Measurements from ENCODE around the gene JPT2.

Gene JPT2

DNA sequence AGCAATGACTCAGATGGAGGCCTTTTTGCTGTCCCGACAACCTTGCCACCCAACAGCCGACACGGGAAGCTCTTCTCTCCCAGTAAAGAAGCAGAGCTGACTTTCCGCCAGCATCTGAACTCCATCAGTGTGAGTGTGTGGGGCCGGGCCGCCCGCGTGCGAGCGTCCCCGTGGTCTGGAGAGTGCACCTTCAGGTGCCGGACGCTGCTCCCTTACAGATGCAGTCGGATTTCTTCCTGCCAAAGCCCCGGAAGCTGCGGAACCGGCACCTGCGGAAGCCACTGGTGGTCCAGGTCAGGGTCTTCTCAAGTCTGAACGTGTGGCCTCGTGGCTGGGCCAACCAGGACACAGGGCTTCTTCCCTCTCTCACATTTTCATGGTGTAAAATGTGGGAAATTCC is 15.5 kb upstream of the JPT2 start:
- H3K36me3 ChIP-seq (ENCODE audit: low read length): no peaks in the 10 kb centered on the region

DNA sequence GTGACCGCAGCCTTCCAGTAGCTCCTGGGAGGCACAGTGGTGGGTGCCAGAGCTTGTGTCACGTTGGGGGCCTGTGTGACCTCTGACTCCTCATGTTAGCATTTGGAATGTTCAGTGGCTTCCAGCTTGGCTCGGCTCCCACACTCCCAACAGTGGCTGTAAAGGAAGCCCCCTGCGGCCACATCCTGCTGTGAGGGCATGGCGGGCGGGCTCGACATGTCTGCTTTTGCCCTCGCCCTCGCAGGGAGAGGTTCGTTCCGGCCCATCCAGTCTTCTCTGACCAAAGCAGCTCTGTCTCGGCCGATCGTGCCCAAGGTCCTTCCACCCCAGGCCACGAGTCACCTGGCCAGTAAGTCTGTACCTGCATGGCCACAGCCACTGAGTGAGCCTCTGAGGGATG is 12.2 kb upstream of the JPT2 start:
- H3K4me3 ChIP-seq (ENCODE audit: insufficient read depth, low read length, poor library complexity, severe bottlenecking): no peak overlapping the region
- no peaks in the 10 kb centered on the region for H3K27me3 ChIP-seq (ENCODE audit: low read length)
- no peaks in the 10 kb centered on the region for H3F3A ChIP-seq (ENCODE audit: insufficient read depth)
- H3K9me2 ChIP-seq (replicated peaks; ENCODE audit: insufficient read depth, low read length): no peaks in the 10 kb centered on the region
- H3K27ac ChIP-seq (ENCODE audit: low read depth, low read length): no peak overlapping the region
- no peak overlapping the region for H3K4me2 ChIP-seq (ENCODE audit: low read depth, low read length, poor library complexity, severe bottlenecking)
- H3K79me2 ChIP-seq (ENCODE audit: insufficient read depth, low read length): no peaks in the 10 kb centered on the region
- no peaks in the 10 kb centered on the region for H3K9me3 ChIP-seq (ENCODE audit: insufficient read depth, low read length)
- TF ChIP-seq, protein P1, sequence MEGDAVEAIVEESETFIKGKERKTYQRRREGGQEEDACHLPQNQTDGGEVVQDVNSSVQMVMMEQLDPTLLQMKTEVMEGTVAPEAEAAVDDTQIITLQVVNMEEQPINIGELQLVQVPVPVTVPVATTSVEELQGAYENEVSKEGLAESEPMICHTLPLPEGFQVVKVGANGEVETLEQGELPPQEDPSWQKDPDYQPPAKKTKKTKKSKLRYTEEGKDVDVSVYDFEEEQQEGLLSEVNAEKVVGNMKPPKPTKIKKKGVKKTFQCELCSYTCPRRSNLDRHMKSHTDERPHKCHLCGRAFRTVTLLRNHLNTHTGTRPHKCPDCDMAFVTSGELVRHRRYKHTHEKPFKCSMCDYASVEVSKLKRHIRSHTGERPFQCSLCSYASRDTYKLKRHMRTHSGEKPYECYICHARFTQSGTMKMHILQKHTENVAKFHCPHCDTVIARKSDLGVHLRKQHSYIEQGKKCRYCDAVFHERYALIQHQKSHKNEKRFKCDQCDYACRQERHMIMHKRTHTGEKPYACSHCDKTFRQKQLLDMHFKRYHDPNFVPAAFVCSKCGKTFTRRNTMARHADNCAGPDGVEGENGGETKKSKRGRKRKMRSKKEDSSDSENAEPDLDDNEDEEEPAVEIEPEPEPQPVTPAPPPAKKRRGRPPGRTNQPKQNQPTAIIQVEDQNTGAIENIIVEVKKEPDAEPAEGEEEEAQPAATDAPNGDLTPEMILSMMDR (IDR thresholded peaks at IDR 0.05; ENCODE audit: insufficient read depth, low read length, poor library complexity, severe bottlenecking): no peak
- TF ChIP-seq EZH2phosphoT487 (conservative IDR thresholded peaks at IDR 0.05; ENCODE audit: low read length): no peak
- no peak overlapping the region for H3K9ac ChIP-seq (ENCODE audit: low read length)
- H4K20me1 ChIP-seq (ENCODE audit: low read depth, low read length): no peaks in the 10 kb centered on the region
- H3K36me3 ChIP-seq (ENCODE audit: low read length): no peaks in the 10 kb centered on the region
- H2AFZ ChIP-seq (ENCODE audit: low read depth, low read length, severe bottlenecking): no peak overlapping the region

More for the DNA sequence above, 15.5 kb upstream of the JPT2 start:
- H3K27ac ChIP-seq (ENCODE audit: low read depth, low read length): no peak overlapping the region
- H3K4me3 ChIP-seq (ENCODE audit: insufficient read depth, low read length, poor library complexity, severe bottlenecking): no peak overlapping the region
- no peak overlapping the region for H2AFZ ChIP-seq (ENCODE audit: low read depth, low read length, severe bottlenecking)
- no peak for TF ChIP-seq EZH2phosphoT487 (conservative IDR thresholded peaks at IDR 0.05; ENCODE audit: low read length)
- TF ChIP-seq, protein P1 (IDR thresholded peaks at IDR 0.05; ENCODE audit: insufficient read depth, low read length, poor library complexity, severe bottlenecking): no peak
- H3K9ac ChIP-seq (ENCODE audit: low read length): no peak overlapping the region
- H4K20me1 ChIP-seq (ENCODE audit: low read depth, low read length): no peaks in the 10 kb centered on the region
- H3K9me2 ChIP-seq (replicated peaks; ENCODE audit: insufficient read depth, low read length): no peaks in the 10 kb centered on the region
- no peaks in the 10 kb centered on the region for H3K27me3 ChIP-seq (ENCODE audit: low read length)
- no peaks in the 10 kb centered on the region for H3F3A ChIP-seq (ENCODE audit: insufficient read depth)
- H3K9me3 ChIP-seq (ENCODE audit: insufficient read depth, low read length): no peaks in the 10 kb centered on the region
- H3K79me2 ChIP-seq (ENCODE audit: insufficient read depth, low read length): no peaks in the 10 kb centered on the region
- H3K4me2 ChIP-seq (ENCODE audit: low read depth, low read length, poor library complexity, severe bottlenecking): no peak overlapping the region

DNA sequence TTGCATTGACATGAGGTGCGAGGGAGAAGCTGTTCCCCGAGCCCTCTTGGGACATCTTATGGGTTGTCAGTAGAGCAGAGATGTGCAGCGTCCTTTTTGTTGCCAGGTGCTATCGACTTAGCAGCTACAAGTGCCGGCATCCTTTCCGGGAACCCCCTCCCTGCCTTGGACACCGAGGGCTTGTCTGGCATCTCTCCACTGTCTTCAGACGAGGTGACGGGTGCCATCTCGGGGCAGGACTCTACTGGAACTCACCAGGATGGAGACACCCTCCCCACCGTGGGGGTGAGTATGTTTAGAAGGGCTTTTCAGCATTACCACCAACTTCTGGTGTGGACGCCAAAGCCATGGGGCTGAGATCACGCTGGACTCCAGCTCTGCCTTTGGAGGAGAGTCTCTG is 11.8 kb upstream of the JPT2 start:
- Histone ChIP-seq H2AFZ (ENCODE audit: low read depth, low read length, severe bottlenecking) (no peak overlapping the region), H3K9me2 (replicated peaks; ENCODE audit: insufficient read depth, low read length) (no peaks in the 10 kb centered on the region), H3K27me3 (ENCODE audit: low read length) (no peaks in the 10 kb centered on the region), H3F3A (ENCODE audit: insufficient read depth) (no peaks in the 10 kb centered on the region), H3K36me3 (ENCODE audit: low read length) (no peaks in the 10 kb centered on the region), H3K9me3 (ENCODE audit: insufficient read depth, low read length) (no peaks in the 10 kb centered on the region), H4K20me1 (ENCODE audit: low read depth, low read length) (no peaks in the 10 kb centered on the region), H3K27ac (ENCODE audit: low read depth, low read length) (no peak overlapping the region), H3K4me2 (ENCODE audit: low read depth, low read length, poor library complexity, severe bottlenecking) (no peak overlapping the region), H3K4me3 (ENCODE audit: insufficient read depth, low read length, poor library complexity, severe bottlenecking) (no peak overlapping the region), H3K79me2 (ENCODE audit: insufficient read depth, low read length) (no peaks in the 10 kb centered on the region), H3K9ac (ENCODE audit: low read length) (no peak overlapping the region)
- TF ChIP-seq, protein P1 (IDR thresholded peaks at IDR 0.05; ENCODE audit: insufficient read depth, low read length, poor library complexity, severe bottlenecking): no peak
- no peak for TF ChIP-seq EZH2phosphoT487 (conservative IDR thresholded peaks at IDR 0.05; ENCODE audit: low read length)

All from SU-DHL-6 (cell line).